ENCODE data around the gene PNMA3.
"Not testable (repeated sequence)": the region's sequence is repeated elsewhere in the genome, so short reads cannot be mapped to it uniquely, and the experiment has no call there.

- TF ChIP-seq REST (IDR thresholded peaks at IDR 0.05; ENCODE audit: unreplicated experiment); EZH2 (IDR thresholded peaks at IDR 0.05; ENCODE audit: low read depth, unreplicated experiment); CTCF (conservative IDR thresholded peaks at IDR 0.05; ENCODE audit: low read depth in 2 of 2); POLR2AphosphoS5 (IDR thresholded peaks at IDR 0.05; ENCODE audit: low read depth); EZH2phosphoT487 (IDR thresholded peaks at IDR 0.05; ENCODE audit: unreplicated experiment); JUNB (IDR thresholded peaks at IDR 0.05; ENCODE audit: unreplicated experiment); STAT1 (IDR thresholded peaks at IDR 0.05; ENCODE audit: unreplicated experiment); ETS1 (IDR thresholded peaks at IDR 0.05); CREB1 (CRISPR knock-in tag; IDR thresholded peaks at IDR 0.05; ENCODE audit: low read depth); ZNF331 (CRISPR knock-in tag; IDR thresholded peaks at IDR 0.05; ENCODE audit: low read depth); ZNF114 (CRISPR knock-in tag; IDR thresholded peaks at IDR 0.05); ZNF462 (CRISPR knock-in tag; IDR thresholded peaks at IDR 0.05); NANOG (IDR thresholded peaks at IDR 0.05; ENCODE audit: borderline replicate concordance): not testable (repeated sequence)
Observed at GRCh38 chrX:153106092-153106801, 50.0 kb downstream of the PNMA3 start.

Data from GM23338 (cell line).